ENCODE results near the gene MYH11. TPM values are rescaled to one million over a fixed set of nuclear protein-coding genes. Genes with fewer than 3 reads are reported as not detected.
A peak's percentile ranks its signal among the peaks of the same experiment; 100 is the strongest.

MYH11 gene
- polyA plus RNA-seq, 1 donor (not counting 4 experiments of a cell fraction or from before 2014, with no cell fraction given): not detected

GRCh38 chr16:15654591-15654990 lies 202.2 kb downstream of the MYH11 start:
- FAIRE-seq: no peak

GRCh38 chr16:15653227-15653626 lies 203.6 kb downstream of the MYH11 start:
- Histone ChIP-seq H3K9me3 (ENCODE audit: control insufficient read depth, low read depth, low read length) (no peaks in the 10 kb centered on the region), H3K4me2 (ENCODE audit: control insufficient read depth, extremely low read depth, insufficient read depth, low read depth, low read length) (peak overlapping the region; percentile 71), H3K9ac (ENCODE audit: control insufficient read depth, extremely low read depth, insufficient read depth, low read length) (no peak overlapping the region), H3K4me1 (ENCODE audit: control insufficient read depth, extremely low read depth, insufficient read depth, low read length) (peaks cover 29% of the 10 kb centered on the region), H3K27ac (ENCODE audit: control insufficient read depth, insufficient read depth, low read length) (peak overlapping the region; percentile 30), H3K36me3 (ENCODE audit: control insufficient read depth in 2 of 2, extremely low read depth in 1 of 2, insufficient read depth in 2 of 2, low read length in 2 of 2) (peaks cover 5 to 22% of the 10 kb centered on the region in 2 experiments), H3K4me3 (ENCODE audit: control insufficient read depth in 2 of 3, extremely low read depth in 1 of 3, insufficient read depth in 2 of 3, low read depth in 1 of 3, low read length in 3 of 3) (peak overlapping the region in 2 of 3 experiments; percentile 36 to 41), H2AFZ (ENCODE audit: control insufficient read depth, low read length) (no peak overlapping the region), H3K27me3 (ENCODE audit: control insufficient read depth, extremely low read depth, insufficient read depth, low read length) (no peaks in the 10 kb centered on the region), H3K9me1 (ENCODE audit: control insufficient read depth, extremely low read depth, insufficient read depth, low read length) (peaks cover 3% of the 10 kb centered on the region), H3K79me2 (ENCODE audit: control insufficient read depth, insufficient read depth, low read length) (peaks cover 75% of the 10 kb centered on the region), H4K20me1 (ENCODE audit: control insufficient read depth, extremely low read depth, insufficient read depth, low read length) (peaks cover 10% of the 10 kb centered on the region)
- DNase-seq (ENCODE audit: low read depth, low spot score) (no peak), FAIRE-seq (peak; percentile 86)
- dilution Hi-C loops (cut with MboI; ENCODE audit: extremely low pct_ligation_motif_present, low sequenced_read_pairs): no loop called here
- TF ChIP-seq EZH2 (IDR thresholded peaks at IDR 0.05; ENCODE audit: low read length): no peak
- TF ChIP-seq, protein P1, sequence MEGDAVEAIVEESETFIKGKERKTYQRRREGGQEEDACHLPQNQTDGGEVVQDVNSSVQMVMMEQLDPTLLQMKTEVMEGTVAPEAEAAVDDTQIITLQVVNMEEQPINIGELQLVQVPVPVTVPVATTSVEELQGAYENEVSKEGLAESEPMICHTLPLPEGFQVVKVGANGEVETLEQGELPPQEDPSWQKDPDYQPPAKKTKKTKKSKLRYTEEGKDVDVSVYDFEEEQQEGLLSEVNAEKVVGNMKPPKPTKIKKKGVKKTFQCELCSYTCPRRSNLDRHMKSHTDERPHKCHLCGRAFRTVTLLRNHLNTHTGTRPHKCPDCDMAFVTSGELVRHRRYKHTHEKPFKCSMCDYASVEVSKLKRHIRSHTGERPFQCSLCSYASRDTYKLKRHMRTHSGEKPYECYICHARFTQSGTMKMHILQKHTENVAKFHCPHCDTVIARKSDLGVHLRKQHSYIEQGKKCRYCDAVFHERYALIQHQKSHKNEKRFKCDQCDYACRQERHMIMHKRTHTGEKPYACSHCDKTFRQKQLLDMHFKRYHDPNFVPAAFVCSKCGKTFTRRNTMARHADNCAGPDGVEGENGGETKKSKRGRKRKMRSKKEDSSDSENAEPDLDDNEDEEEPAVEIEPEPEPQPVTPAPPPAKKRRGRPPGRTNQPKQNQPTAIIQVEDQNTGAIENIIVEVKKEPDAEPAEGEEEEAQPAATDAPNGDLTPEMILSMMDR (optimal IDR thresholded peaks at IDR 0.05 in 1 of 3, IDR thresholded peaks at IDR 0.05 in 1 of 3, conservative IDR thresholded peaks at IDR 0.05 in 1 of 3; ENCODE audit: extremely low read depth in 1 of 3, insufficient read depth in 2 of 3, low read length in 3 of 3): no peak

More at GRCh38 chr16:15654591-15654990, 202.2 kb downstream of the MYH11 start:
- H3K79me2 ChIP-seq (ENCODE audit: control insufficient read depth, insufficient read depth, low read length): peaks cover 89% of the 10 kb centered on the region
- peaks cover 8 to 29% of the 10 kb centered on the region in 2 experiments for H3K36me3 ChIP-seq (ENCODE audit: control insufficient read depth in 2 of 2, extremely low read depth in 1 of 2, insufficient read depth in 2 of 2, low read length in 2 of 2)
- H2AFZ ChIP-seq (ENCODE audit: control insufficient read depth, low read length): no peak overlapping the region
- dilution Hi-C loops (cut with MboI; ENCODE audit: extremely low pct_ligation_motif_present, low sequenced_read_pairs): no loop called here
- H3K27me3 ChIP-seq (ENCODE audit: control insufficient read depth, extremely low read depth, insufficient read depth, low read length): no peaks in the 10 kb centered on the region
- H3K4me2 ChIP-seq (ENCODE audit: control insufficient read depth, extremely low read depth, insufficient read depth, low read depth, low read length): no peak overlapping the region
- peaks cover 23% of the 10 kb centered on the region for H3K4me1 ChIP-seq (ENCODE audit: control insufficient read depth, extremely low read depth, insufficient read depth, low read length)
- DNase-seq (ENCODE audit: low read depth, low spot score): no peak
- no peak overlapping the region for H3K9ac ChIP-seq (ENCODE audit: control insufficient read depth, extremely low read depth, insufficient read depth, low read length)
- no peak overlapping the region for H3K4me3 ChIP-seq (ENCODE audit: control insufficient read depth in 2 of 3, extremely low read depth in 1 of 3, insufficient read depth in 2 of 3, low read depth in 1 of 3, low read length in 3 of 3)
- H3K9me1 ChIP-seq (ENCODE audit: control insufficient read depth, extremely low read depth, insufficient read depth, low read length): peaks cover 3% of the 10 kb centered on the region
- H4K20me1 ChIP-seq (ENCODE audit: control insufficient read depth, extremely low read depth, insufficient read depth, low read length): peaks cover 10% of the 10 kb centered on the region
- H3K9me3 ChIP-seq (ENCODE audit: control insufficient read depth, low read depth, low read length): no peaks in the 10 kb centered on the region
- TF ChIP-seq, protein P1 (optimal IDR thresholded peaks at IDR 0.05 in 1 of 3, IDR thresholded peaks at IDR 0.05 in 1 of 3, conservative IDR thresholded peaks at IDR 0.05 in 1 of 3; ENCODE audit: extremely low read depth in 1 of 3, insufficient read depth in 2 of 3, low read length in 3 of 3): no peak
- no peak for TF ChIP-seq EZH2 (IDR thresholded peaks at IDR 0.05; ENCODE audit: low read length)
- no peak overlapping the region for H3K27ac ChIP-seq (ENCODE audit: control insufficient read depth, insufficient read depth, low read length)

Small RNA genes lying within 50 kb of the gene (small RNA-seq; reads per million reads assigned to genes)
- gene RNU6-213P (ENCODE audit: insufficient read length in 3 of 3, low read depth in 3 of 3, low replicate concordance in 1 of 3): 0 to 0.25 (median 0.07) reads per million in 3 experiments

Other genes with a start within 250 kb of the MYH11 start
- gene MARF1, start 213.9 kb downstream of the MYH11 start, polyA plus RNA-seq: 10.0 to 12.5 TPM (median 11.9 TPM) in 3 replicates
- gene NDE1, start 206.8 kb downstream of the MYH11 start, polyA plus RNA-seq: 20.6 to 50.2 TPM (median 37.8 TPM) in 3 replicates
- 23.9 to 44.1 TPM (median 27.1 TPM) in 3 replicates for gene CEP20, start 31.6 kb upstream of the MYH11 start, polyA plus RNA-seq
- gene ABCC1, start 92.6 kb upstream of the MYH11 start, polyA plus RNA-seq: 19.4 to 30.4 TPM (median 21.6 TPM) in 3 replicates